PFSK-1 (cell line): ENCODE data around the gene NME7.

Source experiments
- FOXP2 ChIP-seq: optimal IDR thresholded peaks from 2 replicates; pipeline ENCODE3; 2011; ENCODE audit warnings: borderline replicate concordance, control low read depth, inconsistent platforms; ENCODE audit not compliant: insufficient read depth; ENCODE audit errors: extremely low read length, extremely low read depth
- POLR2AphosphoS5 ChIP-seq: IDR thresholded peaks from 2 replicates; pipeline ENCODE4 v1.6.1; 2012; ENCODE audit warnings: low read depth, mild to moderate bottlenecking, control low read depth, low read length, moderate library complexity
- SIN3A ChIP-seq: IDR thresholded peaks from 2 replicates; pipeline ENCODE4 v1.6.1; 2012; ENCODE audit warnings: mild to moderate bottlenecking, low read length, moderate library complexity, borderline replicate concordance; ENCODE audit not compliant: insufficient read depth
- TAF1 ChIP-seq: IDR thresholded peaks from 2 replicates; pipeline ENCODE4 v1.6.1; 2012; ENCODE audit warnings: low read length, control low read depth, borderline replicate concordance; ENCODE audit not compliant: insufficient read depth
- TF ChIP-seq, protein P1 (sequence below), 2 experiments: IDR thresholded peaks; 2 replicates each; pipeline versions ENCODE4 v1.6.1 to v1.8.0; 2011 to 2012; ENCODE audit warnings: low read depth in 2 of 2, low read length in 2 of 2, control low read depth in 1 of 2, inconsistent platforms in 1 of 2, mild to moderate bottlenecking in 1 of 2, moderate library complexity in 1 of 2; ENCODE audit not compliant: insufficient read depth in 1 of 2

GRCh38 chr1:169295425-169295824, 72.2 kb downstream of the NME7 start:
- TF ChIP-seq, protein P1, sequence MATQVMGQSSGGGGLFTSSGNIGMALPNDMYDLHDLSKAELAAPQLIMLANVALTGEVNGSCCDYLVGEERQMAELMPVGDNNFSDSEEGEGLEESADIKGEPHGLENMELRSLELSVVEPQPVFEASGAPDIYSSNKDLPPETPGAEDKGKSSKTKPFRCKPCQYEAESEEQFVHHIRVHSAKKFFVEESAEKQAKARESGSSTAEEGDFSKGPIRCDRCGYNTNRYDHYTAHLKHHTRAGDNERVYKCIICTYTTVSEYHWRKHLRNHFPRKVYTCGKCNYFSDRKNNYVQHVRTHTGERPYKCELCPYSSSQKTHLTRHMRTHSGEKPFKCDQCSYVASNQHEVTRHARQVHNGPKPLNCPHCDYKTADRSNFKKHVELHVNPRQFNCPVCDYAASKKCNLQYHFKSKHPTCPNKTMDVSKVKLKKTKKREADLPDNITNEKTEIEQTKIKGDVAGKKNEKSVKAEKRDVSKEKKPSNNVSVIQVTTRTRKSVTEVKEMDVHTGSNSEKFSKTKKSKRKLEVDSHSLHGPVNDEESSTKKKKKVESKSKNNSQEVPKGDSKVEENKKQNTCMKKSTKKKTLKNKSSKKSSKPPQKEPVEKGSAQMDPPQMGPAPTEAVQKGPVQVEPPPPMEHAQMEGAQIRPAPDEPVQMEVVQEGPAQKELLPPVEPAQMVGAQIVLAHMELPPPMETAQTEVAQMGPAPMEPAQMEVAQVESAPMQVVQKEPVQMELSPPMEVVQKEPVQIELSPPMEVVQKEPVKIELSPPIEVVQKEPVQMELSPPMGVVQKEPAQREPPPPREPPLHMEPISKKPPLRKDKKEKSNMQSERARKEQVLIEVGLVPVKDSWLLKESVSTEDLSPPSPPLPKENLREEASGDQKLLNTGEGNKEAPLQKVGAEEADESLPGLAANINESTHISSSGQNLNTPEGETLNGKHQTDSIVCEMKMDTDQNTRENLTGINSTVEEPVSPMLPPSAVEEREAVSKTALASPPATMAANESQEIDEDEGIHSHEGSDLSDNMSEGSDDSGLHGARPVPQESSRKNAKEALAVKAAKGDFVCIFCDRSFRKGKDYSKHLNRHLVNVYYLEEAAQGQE (IDR thresholded peaks at IDR 0.05; ENCODE audit: insufficient read depth in 1 of 2, low read depth in 2 of 2, low read length in 2 of 2) = no peak
- TF ChIP-seq POLR2AphosphoS5 (no peak), FOXP2 (no peak), TAF1 (no peak), SIN3A (no peak)
